ENCODE results near the gene BPI.

BPI gene

DNA sequence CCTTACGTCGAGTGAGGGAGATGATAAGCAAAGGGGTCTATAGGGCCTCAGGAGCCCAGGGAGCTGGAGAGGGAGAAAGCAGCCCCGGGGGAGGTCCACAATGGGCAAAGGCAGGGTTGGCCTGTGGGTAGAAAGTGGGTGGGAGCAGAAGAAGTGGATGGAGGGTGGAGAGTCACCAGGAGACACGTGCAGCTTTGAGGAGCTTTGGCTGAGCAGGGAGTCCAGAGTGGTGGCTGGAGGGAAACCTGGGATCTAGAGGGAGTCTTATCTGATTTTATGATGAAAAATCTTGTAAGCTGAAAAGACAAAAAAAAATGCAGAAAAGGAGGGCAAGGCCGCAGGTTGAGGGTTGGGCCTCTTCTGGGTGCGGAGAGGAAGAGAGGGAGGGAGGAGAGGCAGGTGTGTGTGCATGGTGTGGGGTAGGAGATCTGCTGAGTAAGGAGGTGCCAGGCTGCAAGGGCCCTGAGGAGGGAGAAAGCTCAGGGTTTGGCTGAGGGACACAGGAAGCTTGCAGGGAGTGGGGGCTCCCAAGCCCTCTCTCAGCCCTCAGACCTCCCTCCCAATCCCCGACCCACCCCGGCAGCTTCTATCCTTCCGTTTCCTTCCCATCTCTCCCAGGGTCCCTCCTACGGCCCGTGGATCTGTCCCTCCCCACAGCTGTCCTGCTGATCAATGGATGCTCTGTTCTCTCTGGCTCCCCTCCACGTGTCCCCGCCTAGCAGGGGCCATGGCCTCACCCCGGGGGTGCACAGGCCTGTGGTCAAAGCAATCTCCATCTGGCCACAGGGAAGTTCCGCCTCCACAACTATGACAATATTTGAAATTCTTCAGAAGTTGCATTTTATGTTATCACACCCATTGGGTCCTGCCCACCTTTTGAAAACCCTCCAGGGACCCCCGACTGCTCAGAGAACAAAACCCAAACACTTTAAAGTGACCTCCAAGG is 17.1 kb upstream of the BPI start:
- no peak for DNase-seq
- Mint-ChIP-seq H3K27me3 (peaks cover 26% of the 10 kb centered on the region), H3K4me1 (no peaks in the 10 kb centered on the region), H3K27ac (no peak overlapping the region), H3K36me3 (no peaks in the 10 kb centered on the region), H3K4me3 (no peak overlapping the region), H3K9me3 (no peaks in the 10 kb centered on the region)
- CTCF ChIA-PET, result interaction anchor here (1.0 kb wide), 1 partner anchor 14 kb away, joined by 3 read pairs; no protein-coding TSS in a partner anchor

DNA sequence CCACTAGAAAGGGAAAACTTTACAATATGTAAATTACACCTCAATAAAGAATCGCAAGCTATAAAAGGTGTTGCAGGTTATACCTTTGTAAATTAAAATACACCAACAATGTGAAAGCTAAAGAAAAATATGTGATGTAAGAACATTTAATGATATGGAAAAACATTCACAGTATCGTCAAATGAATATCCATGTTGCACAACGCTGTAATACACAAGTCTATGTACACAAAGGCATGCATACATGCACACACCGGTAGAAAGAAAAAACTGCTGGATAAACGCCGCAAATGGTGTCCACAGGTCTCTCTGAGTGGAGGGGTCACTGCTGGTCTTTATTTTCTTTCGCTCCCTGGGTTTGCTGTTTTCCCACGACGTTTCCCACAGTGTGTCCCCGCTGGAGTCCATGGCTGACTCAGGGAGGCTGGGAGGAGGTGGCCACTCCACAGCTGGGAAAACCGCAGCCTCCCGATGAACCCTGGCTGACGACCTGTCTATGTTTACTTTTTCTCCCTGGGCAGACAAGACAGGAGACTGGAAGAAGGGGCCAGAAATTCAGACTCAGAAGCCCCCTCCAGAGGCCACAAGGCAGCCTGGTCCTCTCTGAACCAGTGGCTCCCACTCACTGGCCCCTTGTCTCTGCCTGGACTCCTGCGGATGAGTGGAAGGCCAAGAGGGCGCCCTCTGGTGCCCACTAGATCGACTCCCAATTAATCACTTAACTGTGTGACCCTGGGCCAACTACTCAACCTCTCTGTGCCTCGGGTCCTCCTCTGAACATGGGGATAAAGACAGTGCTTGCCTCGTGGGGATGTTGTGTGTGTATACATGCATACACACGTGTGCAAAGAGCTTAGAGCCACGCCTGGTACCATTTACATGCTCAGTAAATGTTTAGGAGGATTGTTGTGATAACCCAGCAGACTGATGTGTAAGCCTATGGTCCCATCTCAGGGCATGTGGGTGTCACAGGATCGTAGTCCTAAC is 12.8 kb upstream of the BPI start:
- DNase-seq, result peak; percentile 26
- H3K4me1 Mint-ChIP-seq, result no peaks in the 10 kb centered on the region
- H3K27me3 Mint-ChIP-seq, result peaks cover 33% of the 10 kb centered on the region
- H3K27ac Mint-ChIP-seq, result no peak overlapping the region
- no peaks in the 10 kb centered on the region for H3K36me3 Mint-ChIP-seq
- no peaks in the 10 kb centered on the region for H3K9me3 Mint-ChIP-seq
- CTCF ChIA-PET, result no interaction called here
- H3K4me3 Mint-ChIP-seq, result no peak overlapping the region

- H3K27ac Mint-ChIP-seq, result no peak overlapping the region
- no peak overlapping the region for H3K4me3 Mint-ChIP-seq
- no peaks in the 10 kb centered on the region for H3K9me3 Mint-ChIP-seq
- peaks cover 30% of the 10 kb centered on the region for H3K27me3 Mint-ChIP-seq
- no peaks in the 10 kb centered on the region for H3K4me1 Mint-ChIP-seq
- DNase-seq, result no peak
- CTCF ChIA-PET, result no interaction called here
- H3K36me3 Mint-ChIP-seq, result no peaks in the 10 kb centered on the region
Measured at GRCh38 chr20:38291966-38292365, 12.0 kb upstream of the BPI start.

GRCh38 chr20:38293491-38294065 is 10.4 kb upstream of the BPI start:
- H3K4me1 Mint-ChIP-seq, result no peaks in the 10 kb centered on the region
- CTCF ChIA-PET, result no interaction called here
- H3K27me3 Mint-ChIP-seq, result peaks cover 23% of the 10 kb centered on the region
- no peaks in the 10 kb centered on the region for H3K9me3 Mint-ChIP-seq
- H3K27ac Mint-ChIP-seq, result no peak overlapping the region
- H3K36me3 Mint-ChIP-seq, result no peaks in the 10 kb centered on the region
- H3K4me3 Mint-ChIP-seq, result no peak overlapping the region
- no peak for DNase-seq

DNA sequence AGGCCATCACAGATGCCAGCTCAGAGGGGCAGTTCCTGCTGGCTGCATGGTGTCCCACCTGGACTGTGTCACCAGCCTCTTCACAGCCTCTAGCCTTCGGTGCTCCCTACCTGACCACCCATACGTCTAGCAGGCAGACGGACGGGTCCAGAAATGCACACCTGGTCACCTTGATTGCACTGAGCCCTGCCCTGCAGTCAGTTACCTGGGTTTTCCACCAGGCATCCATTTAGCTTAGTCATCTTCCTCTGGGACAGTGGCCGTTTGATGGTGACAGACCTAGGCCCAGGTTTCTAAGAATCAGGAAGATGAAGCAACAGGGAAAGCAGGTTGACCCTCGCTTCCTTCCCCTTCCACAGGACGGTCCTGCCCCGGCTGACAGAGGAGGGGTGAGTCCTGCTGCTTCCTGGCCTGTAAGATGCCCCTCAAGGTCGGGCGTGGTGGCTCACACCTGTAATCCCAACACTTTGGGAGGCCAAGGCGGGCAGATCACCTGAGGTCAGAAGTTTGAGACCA is 9.8 kb upstream of the BPI start:
- peaks cover 26% of the 10 kb centered on the region for H3K27me3 Mint-ChIP-seq
- CTCF ChIA-PET, result no interaction called here
- no peak for DNase-seq
- no peak overlapping the region for H3K4me3 Mint-ChIP-seq
- no peak overlapping the region for H3K27ac Mint-ChIP-seq
- no peaks in the 10 kb centered on the region for H3K4me1 Mint-ChIP-seq
- H3K36me3 Mint-ChIP-seq, result no peaks in the 10 kb centered on the region
- no peaks in the 10 kb centered on the region for H3K9me3 Mint-ChIP-seq

GRCh38 chr20:38295811-38296210 is 8.1 kb upstream of the BPI start:
- CTCF ChIA-PET, result no interaction called here
- peaks cover 38% of the 10 kb centered on the region for H3K27me3 Mint-ChIP-seq
- H3K4me3 Mint-ChIP-seq, result no peak overlapping the region
- no peak for DNase-seq
- no peak overlapping the region for H3K27ac Mint-ChIP-seq
- H3K36me3 Mint-ChIP-seq, result no peaks in the 10 kb centered on the region
- no peaks in the 10 kb centered on the region for H3K4me1 Mint-ChIP-seq
- no peaks in the 10 kb centered on the region for H3K9me3 Mint-ChIP-seq

- Mint-ChIP-seq H3K9me3 (no peaks in the 10 kb centered on the region), H3K27me3 (peaks cover 38% of the 10 kb centered on the region), H3K4me1 (no peaks in the 10 kb centered on the region), H3K27ac (no peak overlapping the region), H3K36me3 (no peaks in the 10 kb centered on the region), H3K4me3 (no peak overlapping the region)
- CTCF ChIA-PET, result no interaction called here
- no peak for DNase-seq
Measured at GRCh38 chr20:38296433-38296832, 7.5 kb upstream of the BPI start.

DNA sequence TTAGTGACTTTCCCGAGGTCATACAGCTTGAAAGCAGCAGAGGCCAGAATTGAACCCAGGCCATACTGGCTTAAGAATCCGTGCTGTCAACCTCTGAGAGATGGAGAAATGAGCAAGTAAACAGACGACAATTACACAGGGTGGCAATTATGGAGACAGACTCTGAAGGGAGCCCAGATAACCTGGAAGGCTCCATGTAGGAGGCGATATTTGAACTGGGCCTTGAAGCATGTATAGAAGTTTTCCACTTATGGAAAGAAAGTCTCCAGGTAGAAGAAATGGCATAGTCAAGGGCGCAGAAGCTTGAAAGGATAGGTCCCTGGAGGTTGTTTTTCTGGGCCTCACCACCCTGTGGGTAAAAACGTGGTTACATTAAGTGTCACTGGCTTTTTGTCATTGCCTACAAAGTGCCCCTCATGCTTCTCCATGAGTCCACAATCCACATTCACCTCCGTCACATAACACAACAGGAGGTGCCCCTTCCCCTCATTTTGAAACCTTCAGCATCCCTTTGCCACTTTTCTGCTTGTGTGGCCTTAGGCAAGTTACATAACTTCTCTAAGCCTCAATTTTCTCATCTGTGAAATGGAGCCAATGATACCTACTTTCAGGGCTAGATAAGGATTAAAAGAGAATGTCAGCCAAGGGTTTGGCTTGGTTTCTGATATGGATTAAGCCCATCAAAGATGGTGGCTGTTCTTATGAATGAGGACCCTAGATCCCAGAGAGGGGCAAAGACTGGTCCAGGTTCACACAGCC is 5.9 kb upstream of the BPI start:
- Mint-ChIP-seq H3K36me3 (no peaks in the 10 kb centered on the region), H3K9me3 (no peaks in the 10 kb centered on the region)

GRCh38 chr20:38298768-38299288 is 5.1 kb upstream of the BPI start:
- Mint-ChIP-seq H3K36me3 (no peaks in the 10 kb centered on the region), H3K9me3 (no peaks in the 10 kb centered on the region), H3K4me3 (no peak overlapping the region), H3K27me3 (peaks cover 55% of the 10 kb centered on the region), H3K27ac (no peak overlapping the region), H3K4me1 (peaks cover 5% of the 10 kb centered on the region)
- CTCF ChIA-PET, result no interaction called here
- DNase-seq, result no peak

More for the DNA sequence above, 5.9 kb upstream of the BPI start:
- DNase-seq, result no peak
- no peak overlapping the region for H3K4me3 Mint-ChIP-seq
- CTCF ChIA-PET, result no interaction called here
- peaks cover 47% of the 10 kb centered on the region for H3K27me3 Mint-ChIP-seq
- no peaks in the 10 kb centered on the region for H3K4me1 Mint-ChIP-seq
- no peak overlapping the region for H3K27ac Mint-ChIP-seq

DNA sequence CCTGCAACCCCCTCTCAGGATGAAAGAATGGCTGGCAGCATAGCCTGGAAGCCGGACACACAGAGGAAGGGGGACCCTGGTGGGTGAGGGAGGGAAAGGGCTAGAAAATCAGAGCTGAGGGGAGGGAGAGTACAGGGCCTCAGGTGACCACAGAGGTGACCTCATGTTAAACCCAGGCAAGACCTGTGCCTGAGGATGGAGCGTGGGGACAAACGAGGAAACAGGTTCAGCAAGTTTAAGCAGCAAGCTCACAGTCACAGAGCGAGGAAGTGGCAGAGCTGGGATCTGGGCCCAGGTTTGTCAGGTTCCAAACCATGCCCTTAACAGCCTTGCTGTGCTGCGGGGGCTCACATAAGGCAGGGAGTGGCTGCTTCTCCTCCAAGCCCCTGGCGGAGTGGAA is 4.0 kb upstream of the BPI start:
- Mint-ChIP-seq H3K4me1 (peaks cover 10% of the 10 kb centered on the region), H3K36me3 (no peaks in the 10 kb centered on the region), H3K27me3 (peaks cover 66% of the 10 kb centered on the region), H3K27ac (no peak overlapping the region), H3K9me3 (no peaks in the 10 kb centered on the region), H3K4me3 (no peak overlapping the region)
- no peak for DNase-seq
- CTCF ChIA-PET, result no interaction called here

DNA sequence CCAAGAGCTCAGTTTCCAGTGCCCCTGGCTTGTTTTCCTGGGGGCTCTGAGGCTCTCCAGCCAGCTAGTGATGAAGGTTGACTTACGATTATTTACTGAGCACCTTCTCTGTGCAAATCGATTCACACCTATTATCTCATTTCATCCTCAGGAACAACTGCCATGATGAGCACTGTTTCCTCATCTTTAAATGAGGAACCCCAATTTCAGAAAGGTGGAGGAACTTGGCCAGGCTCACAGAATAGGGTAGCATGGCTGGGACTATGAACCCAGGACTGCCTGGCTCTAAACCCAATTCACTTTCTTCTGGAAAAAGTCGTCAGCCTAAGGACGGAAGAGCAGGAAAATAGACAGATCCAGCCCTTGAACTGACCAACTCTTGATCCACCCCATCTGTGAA is 3.5 kb upstream of the BPI start:
- CTCF ChIA-PET, result no interaction called here
- Mint-ChIP-seq H3K27ac (no peak overlapping the region), H3K27me3 (peaks cover 69% of the 10 kb centered on the region), H3K9me3 (no peaks in the 10 kb centered on the region), H3K4me1 (peaks cover 10% of the 10 kb centered on the region), H3K4me3 (no peak overlapping the region), H3K36me3 (no peaks in the 10 kb centered on the region)
- DNase-seq, result no peak

DNA sequence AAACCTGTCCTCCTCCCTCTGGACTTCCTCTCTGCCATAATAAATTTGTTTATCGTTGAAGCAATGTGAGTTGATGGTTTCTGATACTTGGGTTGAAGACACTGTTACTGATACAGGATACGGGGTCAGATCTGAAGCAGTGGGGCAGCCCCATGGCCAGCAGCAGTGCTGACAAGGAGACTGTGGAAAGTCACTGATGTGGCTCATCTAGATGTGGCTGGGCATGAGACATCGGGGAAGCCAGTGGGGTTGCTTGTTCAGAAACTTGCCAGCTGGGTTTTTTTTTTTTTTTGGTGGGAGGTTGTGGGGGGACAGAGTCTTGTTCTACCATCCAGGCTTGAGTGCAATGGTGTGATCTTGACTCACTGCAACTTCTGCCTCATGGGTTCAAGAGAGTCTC is 2.6 kb upstream of the BPI start:
- Mint-ChIP-seq H3K36me3 (no peaks in the 10 kb centered on the region), H3K9me3 (no peaks in the 10 kb centered on the region), H3K27me3 (peaks cover 64% of the 10 kb centered on the region), H3K27ac (no peak overlapping the region), H3K4me1 (peaks cover 10% of the 10 kb centered on the region), H3K4me3 (no peak overlapping the region)
- no peak for DNase-seq
- CTCF ChIA-PET, result no interaction called here

- Mint-ChIP-seq H3K27ac (no peak overlapping the region), H3K27me3 (peaks cover 68% of the 10 kb centered on the region), H3K36me3 (no peaks in the 10 kb centered on the region), H3K4me1 (peaks cover 10% of the 10 kb centered on the region), H3K9me3 (no peaks in the 10 kb centered on the region), H3K4me3 (no peak overlapping the region)
- CTCF ChIA-PET, result no interaction called here
- no peak for DNase-seq
Measured at GRCh38 chr20:38302786-38303185, 1.2 kb upstream of the BPI start.
